Chondrocyte (in vitro differentiated cells): ENCODE measurements around the gene TRAP1. TPM values are rescaled to one million over a fixed set of nuclear protein-coding genes. Genes with fewer than 3 reads are reported as not detected.
"Not testable (repeated sequence)": the region's sequence is repeated elsewhere in the genome, so short reads cannot be mapped to it uniquely, and the experiment has no call there.

Experiments
- DNase-seq: peaks from one replicate; pipeline ENCODE4 v3.0.0; 2021; ENCODE audit warnings: mixed read lengths, low spot score
- H3K27ac Mint-ChIP-seq: one replicate; pipeline ENCODE4 v1.8.0; 2021; ENCODE audit warnings: mild to moderate bottlenecking, moderate library complexity, mixed read lengths; ENCODE audit not compliant: unreplicated experiment
- H3K27me3 Mint-ChIP-seq: 2 replicates; pipeline ENCODE4 v1.8.0; 2021; ENCODE audit warnings: low read depth, mixed read lengths
- H3K36me3 Mint-ChIP-seq: 2 replicates; pipeline ENCODE4 v1.8.0; 2021; ENCODE audit warnings: low read depth, mixed read lengths
- H3K4me1 Mint-ChIP-seq: 2 replicates; pipeline ENCODE4 v1.8.0; 2021; ENCODE audit warnings: low read depth, mild to moderate bottlenecking, mixed read lengths
- H3K4me3 Mint-ChIP-seq: one replicate; pipeline ENCODE4 v1.8.0; 2021; ENCODE audit warnings: mild to moderate bottlenecking, moderate library complexity, mixed read lengths; ENCODE audit not compliant: unreplicated experiment
- H3K9me3 Mint-ChIP-seq: 2 replicates; pipeline ENCODE4 v1.8.0; 2021; ENCODE audit warnings: low read depth, mixed read lengths
- CTCF ChIP-seq: fragments of 200-600 bp; sonication (generic); IDR thresholded peaks from 2 replicates; pipeline ENCODE4 v1.5.0; 2021; ENCODE audit warnings: antibody characterized with exemption, mild to moderate bottlenecking, moderate library complexity
- total RNA-seq: library from RNA; stranded (reverse); gene quantifications from 3 replicates; pipeline ENCODE4 v1.2.1, GENCODE V29; 2021

The TRAP1 gene
- total RNA-seq, 1 donor from 2014 or later: 60.6 TPM

- peaks cover 18% of the 10 kb centered on the region for H3K4me1 Mint-ChIP-seq
- H3K9me3 Mint-ChIP-seq: no peaks in the 10 kb centered on the region
- H3K27ac Mint-ChIP-seq: peak overlapping the region; percentile 82
- peak overlapping the region; percentile 87 for H3K4me3 Mint-ChIP-seq
- H3K36me3 Mint-ChIP-seq: peaks cover 2% of the 10 kb centered on the region
- no peak for DNase-seq
- no peaks in the 10 kb centered on the region for H3K27me3 Mint-ChIP-seq
- TF ChIP-seq CTCF: no peak
These were observed 491 bp downstream of the TRAP1 start for GRCh38 chr16:3716831-3717234.

GRCh38 chr16:3715430-3715829, 1.9 kb downstream of the TRAP1 start:
- peaks cover 18% of the 10 kb centered on the region for H3K4me1 Mint-ChIP-seq
- TF ChIP-seq CTCF: no peak
- H3K36me3 Mint-ChIP-seq: peaks cover 2% of the 10 kb centered on the region
- H3K4me3 Mint-ChIP-seq: no peak overlapping the region
- H3K27ac Mint-ChIP-seq: no peak overlapping the region
- DNase-seq: no peak
- H3K9me3 Mint-ChIP-seq: no peaks in the 10 kb centered on the region
- H3K27me3 Mint-ChIP-seq: no peaks in the 10 kb centered on the region

GRCh38 chr16:3714378-3714777, 2.9 kb downstream of the TRAP1 start:
- not testable (repeated sequence) for H3K36me3 Mint-ChIP-seq, DNase-seq, H3K27me3 Mint-ChIP-seq, H3K4me3 Mint-ChIP-seq, H3K9me3 Mint-ChIP-seq, H3K27ac Mint-ChIP-seq
- peaks cover 18% of the 10 kb centered on the region for H3K4me1 Mint-ChIP-seq

- TF ChIP-seq CTCF: no peak
- Mint-ChIP-seq H3K27ac (no peak overlapping the region), H3K27me3 (no peaks in the 10 kb centered on the region), H3K36me3 (peaks cover 2% of the 10 kb centered on the region), H3K9me3 (no peaks in the 10 kb centered on the region), H3K4me1 (peaks cover 18% of the 10 kb centered on the region), H3K4me3 (no peak overlapping the region)
- no peak for DNase-seq
These were observed 3.6 kb downstream of the TRAP1 start for GRCh38 chr16:3713587-3714242.

- H3K4me1 Mint-ChIP-seq: peaks cover 14% of the 10 kb centered on the region
- peaks cover 2% of the 10 kb centered on the region for H3K36me3 Mint-ChIP-seq
- TF ChIP-seq CTCF: no peak
- H3K27ac Mint-ChIP-seq: no peak overlapping the region
- no peaks in the 10 kb centered on the region for H3K27me3 Mint-ChIP-seq
- no peaks in the 10 kb centered on the region for H3K9me3 Mint-ChIP-seq
- no peak for DNase-seq
- H3K4me3 Mint-ChIP-seq: no peak overlapping the region
These were observed 4.4 kb downstream of the TRAP1 start for GRCh38 chr16:3712861-3713372.
